Neuronal stem cell (in vitro differentiated cells): ENCODE results near the gene SCAI. TPM values are rescaled to one million over a fixed set of nuclear protein-coding genes. Genes with fewer than 3 reads are reported as not detected.

Experiments used
- DNase-seq: peaks from one replicate; pipeline ENCODE4 v3.0.0-alpha.2; 2013; ENCODE audit warnings: low spot score
- H2AFZ ChIP-seq: one replicate; pipeline ENCODE4 v1.6.1; 2013; ENCODE audit warnings: mild to moderate bottlenecking, low read length, inconsistent platforms
- H2AK5ac ChIP-seq: 2 replicates; pipeline ENCODE4 v1.6.1; 2013; ENCODE audit warnings: low read depth, mild to moderate bottlenecking, inconsistent platforms, low read length, moderate library complexity, mixed read lengths
- H2BK120ac ChIP-seq: 2 replicates; pipeline ENCODE4 v1.6.1; 2013; ENCODE audit warnings: low read depth, mild to moderate bottlenecking, inconsistent platforms, low read length, moderate library complexity, mixed read lengths
- H2BK12ac ChIP-seq: one replicate; pipeline ENCODE4 v1.6.1; 2013; ENCODE audit warnings: low read length, inconsistent platforms
- H2BK15ac ChIP-seq: 2 replicates; pipeline ENCODE4 v1.6.1; 2013; ENCODE audit warnings: mild to moderate bottlenecking, low read length, inconsistent platforms, mixed read lengths
- H2BK5ac ChIP-seq: one replicate; pipeline ENCODE4 v1.6.1; 2013; ENCODE audit warnings: inconsistent platforms, mild to moderate bottlenecking, low read length, moderate library complexity
- H3K14ac ChIP-seq: one replicate; pipeline ENCODE4 v1.6.1; 2013; ENCODE audit warnings: low read length, inconsistent platforms
- H3K18ac ChIP-seq: 2 replicates; pipeline ENCODE4 v1.6.1; 2013; ENCODE audit warnings: low read length, inconsistent platforms
- H3K23ac ChIP-seq: 2 replicates; pipeline ENCODE4 v1.6.1; 2013; ENCODE audit warnings: low read depth, mild to moderate bottlenecking, mixed read lengths, low read length, inconsistent platforms; ENCODE audit not compliant: poor library complexity
- H3K27ac ChIP-seq: replicated peaks from 3 replicates; pipeline ENCODE4 v1.5.1; 2013; ENCODE audit warnings: low read length, inconsistent platforms
- H3K27me3 ChIP-seq, 3 experiments: 2 replicates each; pipeline ENCODE4 v1.6.1; 2013; ENCODE audit warnings: low read length in 3 of 3, mild to moderate bottlenecking in 2 of 3, inconsistent platforms in 1 of 3, low read depth in 1 of 3, mixed read lengths in 1 of 3, moderate library complexity in 1 of 3; ENCODE audit not compliant: control insufficient read depth in 3 of 3, insufficient read depth in 3 of 3
- H3K36me3 ChIP-seq, 2 donors: replicated peaks in 1 of 2; 2 replicates each; pipeline ENCODE4 v1.6.1; 2013; ENCODE audit warnings: low read length in 2 of 2; ENCODE audit not compliant: control insufficient read depth in 2 of 2, insufficient read depth in 2 of 2
- H3K4ac ChIP-seq: 2 replicates; pipeline ENCODE4 v1.6.1; 2013; ENCODE audit warnings: inconsistent platforms, mild to moderate bottlenecking, low read length, moderate library complexity
- H3K4me1 ChIP-seq, 2 donors: 1 replicate in 1 of 2; 2 replicates in 1 of 2; pipeline ENCODE4 v1.6.1; 2013; ENCODE audit warnings: low read length in 2 of 2, low read depth in 1 of 2; ENCODE audit not compliant: control insufficient read depth in 2 of 2, insufficient read depth in 1 of 2
- H3K4me2 ChIP-seq: one replicate; pipeline ENCODE4 v1.6.1; 2013; ENCODE audit warnings: mild to moderate bottlenecking, low read length, inconsistent platforms; ENCODE audit not compliant: insufficient read depth, poor library complexity, severe bottlenecking
- H3K4me3 ChIP-seq, 2 donors: 2 replicates each; pipeline ENCODE4 v1.5.1; 2013; ENCODE audit warnings: low read length in 2 of 2, mild to moderate bottlenecking in 2 of 2, inconsistent platforms in 1 of 2, moderate library complexity in 1 of 2
- H3K79me1 ChIP-seq: one replicate; pipeline ENCODE4 v1.6.1; 2013; ENCODE audit warnings: low read depth, mild to moderate bottlenecking, inconsistent platforms, low read length, moderate library complexity
- H3K9ac ChIP-seq: one replicate; pipeline ENCODE4 v1.6.1; 2013; ENCODE audit warnings: mild to moderate bottlenecking, low read depth, low read length, inconsistent platforms; ENCODE audit not compliant: poor library complexity
- H3K9me3 ChIP-seq, 2 donors: replicated peaks in 1 of 2; 2 replicates each; pipeline versions ENCODE3 to v1.6.1; 2013; ENCODE audit warnings: low read length in 2 of 2, mild to moderate bottlenecking in 2 of 2, inconsistent platforms in 1 of 2, low read depth in 1 of 2, mixed read lengths in 1 of 2, moderate library complexity in 1 of 2; ENCODE audit not compliant: control insufficient read depth in 2 of 2, insufficient read depth in 1 of 2
- H4K8ac ChIP-seq: one replicate; pipeline ENCODE4 v1.6.1; 2013; ENCODE audit warnings: low read depth, mild to moderate bottlenecking, inconsistent platforms, low read length, moderate library complexity
- H4K91ac ChIP-seq: one replicate; pipeline ENCODE4 v1.6.1; 2013; ENCODE audit warnings: low read length, low read depth, mild to moderate bottlenecking, inconsistent platforms; ENCODE audit not compliant: poor library complexity
- WGBS, 2 donors: extraction: QIAGEN DNeasy Blood & Tissue Kit; methylation state at CpG; one replicate each; pipeline ENCODE4 v1.1.7; 2013; ENCODE audit warnings: missing lambda C conversion rate in 2 of 2, mixed read lengths in 1 of 2; ENCODE audit not compliant: insufficient read length in 2 of 2, insufficient replicate concordance in 1 of 2; ENCODE audit errors: extremely low coverage in 2 of 2; 5-methylcytosine and 5-hydroxymethylcytosine counted together
- polyA plus RNA-seq, 2 experiments: library from polyadenylated mRNA; stranded (reverse); fragments of 200-250 nt; gene quantifications; one replicate each; pipeline ENCODE4 v1.2.3, GENCODE V29; 2013

Gene SCAI
- polyA plus RNA-seq (2013, experiment 1 of 2) = 11.0 TPM
- polyA plus RNA-seq (2013, experiment 2 of 2) = 11.4 TPM

GRCh38 chr9:125143377-125144090 lies at the start of gene SCAI:
Gene SCAI, minus strand, starts transcription at chr9:125143528. Its CDS starts 91 bp downstream, at chr9:125143437.
- peak within 1 kb of the TSS; percentile 90 to 95 for H3K4me3 ChIP-seq
- no peak within 1 kb of the TSS for H3K14ac ChIP-seq
- H2AFZ ChIP-seq = peak within 1 kb of the TSS; percentile 88
- H3K4me2 ChIP-seq = peak within 1 kb of the TSS; percentile 75
- peak within 1 kb of the TSS; percentile 82 for H3K27ac ChIP-seq
- no peaks in the 10 kb centered on the region for H3K27me3 ChIP-seq
- H3K4me1 ChIP-seq = peaks cover 2 to 6% of the 10 kb centered on the region in 2 donors
- DNase-seq = peak; percentile 99
- H3K18ac ChIP-seq = peak within 1 kb of the TSS; percentile 91
- no peak within 1 kb of the TSS for H2BK12ac ChIP-seq
- H2BK5ac ChIP-seq = peak within 1 kb of the TSS; percentile 66
- H4K91ac ChIP-seq = no peak within 1 kb of the TSS
- no peak within 1 kb of the TSS for H4K8ac ChIP-seq
- no peak within 1 kb of the TSS for H3K4ac ChIP-seq
- WGBS, 2 donors = no CpG with 5 or more reads among the region's 46 CpGs
- H2AK5ac ChIP-seq = peak within 1 kb of the TSS; percentile 40
- no peaks in the 10 kb centered on the region for H3K9me3 ChIP-seq
- H3K23ac ChIP-seq = peak within 1 kb of the TSS; percentile 77
- H3K9ac ChIP-seq = peak within 1 kb of the TSS; percentile 82
- H3K79me1 ChIP-seq = peaks cover 5% of the 10 kb centered on the region
- no peak within 1 kb of the TSS for H2BK15ac ChIP-seq
- peaks cover 1 to 29% of the 10 kb centered on the region in 2 donors for H3K36me3 ChIP-seq
- no peak within 1 kb of the TSS for H2BK120ac ChIP-seq

GRCh38 chr9:125190361-125190801 lies 47.1 kb upstream of the SCAI start:
- no peak overlapping the region for H3K9ac ChIP-seq
- peaks cover 3% of the 10 kb centered on the region in 2 donors for H3K4me1 ChIP-seq
- H3K27ac ChIP-seq = no peak overlapping the region
- no peak overlapping the region for H4K8ac ChIP-seq
- H2AK5ac ChIP-seq = peak overlapping the region; percentile 40
- H3K23ac ChIP-seq = no peak overlapping the region
- no peak overlapping the region for H4K91ac ChIP-seq
- H3K4me3 ChIP-seq = peak overlapping the region; percentile 85 to 100
- no peak for DNase-seq
- no peaks in the 10 kb centered on the region for H3K9me3 ChIP-seq
- H2BK120ac ChIP-seq = no peak overlapping the region
- peak overlapping the region; percentile 65 for H3K4me2 ChIP-seq
- H3K4ac ChIP-seq = no peak overlapping the region
- H2AFZ ChIP-seq = peak overlapping the region; percentile 87
- no peak overlapping the region for H2BK5ac ChIP-seq
- H2BK12ac ChIP-seq = no peak overlapping the region
- peaks cover 0 to 7% of the 10 kb centered on the region in 2 donors for H3K36me3 ChIP-seq
- no peaks in the 10 kb centered on the region for H3K27me3 ChIP-seq
- H3K14ac ChIP-seq = no peak overlapping the region
- WGBS, 2 donors = no CpG with 5 or more reads among the region's 14 CpGs
- no peak overlapping the region for H3K18ac ChIP-seq
- H3K79me1 ChIP-seq = peaks cover 9% of the 10 kb centered on the region
- no peak overlapping the region for H2BK15ac ChIP-seq

- H3K9me3 ChIP-seq = no peaks in the 10 kb centered on the region
- H2BK5ac ChIP-seq = peak within 1 kb of the TSS; percentile 93
- no peak within 1 kb of the TSS for H2BK12ac ChIP-seq
- no peaks in the 10 kb centered on the region for H3K27me3 ChIP-seq
- peak within 1 kb of the TSS; percentile 94 for H3K18ac ChIP-seq
- H3K14ac ChIP-seq = peak within 1 kb of the TSS; percentile 94
- H2BK15ac ChIP-seq = peak within 1 kb of the TSS; percentile 37
- H3K9ac ChIP-seq = peak within 1 kb of the TSS; percentile 93
- WGBS, 2 donors = no CpG with 5 or more reads among the region's 82 CpGs
- H3K4me1 ChIP-seq = peaks cover 3% of the 10 kb centered on the region in 2 donors
- H3K4me2 ChIP-seq = peak within 1 kb of the TSS; percentile 89
- H4K91ac ChIP-seq = no peak within 1 kb of the TSS
- peak within 1 kb of the TSS; percentile 87 for H2AFZ ChIP-seq
- H3K27ac ChIP-seq = peak within 1 kb of the TSS; percentile 80
- H3K36me3 ChIP-seq = peaks cover 0 to 10% of the 10 kb centered on the region in 2 donors
- no peak within 1 kb of the TSS for H2BK120ac ChIP-seq
- DNase-seq = peak; percentile 93
- H3K23ac ChIP-seq = peak within 1 kb of the TSS; percentile 91
- peak within 1 kb of the TSS; percentile 92 to 100 for H3K4me3 ChIP-seq
- H2AK5ac ChIP-seq = peak within 1 kb of the TSS; percentile 84
- peaks cover 11% of the 10 kb centered on the region for H3K79me1 ChIP-seq
- H3K4ac ChIP-seq = no peak within 1 kb of the TSS
- H4K8ac ChIP-seq = no peak within 1 kb of the TSS
These were observed 46.3 kb upstream of the SCAI start, which contains the start of gene PPP6C for GRCh38 chr9:125189361-125190289. Gene PPP6C, minus strand, starts transcription at chr9:125189803. Its CDS starts 85 bp downstream, at chr9:125189718.
